ENCODE results near the gene FGFR1OP2. TPM values are rescaled to one million over a fixed set of nuclear protein-coding genes. Genes with fewer than 3 reads are reported as not detected.

Gene FGFR1OP2
- total RNA-seq, 1 donor from 2014 or later: 48.3 TPM

DNA sequence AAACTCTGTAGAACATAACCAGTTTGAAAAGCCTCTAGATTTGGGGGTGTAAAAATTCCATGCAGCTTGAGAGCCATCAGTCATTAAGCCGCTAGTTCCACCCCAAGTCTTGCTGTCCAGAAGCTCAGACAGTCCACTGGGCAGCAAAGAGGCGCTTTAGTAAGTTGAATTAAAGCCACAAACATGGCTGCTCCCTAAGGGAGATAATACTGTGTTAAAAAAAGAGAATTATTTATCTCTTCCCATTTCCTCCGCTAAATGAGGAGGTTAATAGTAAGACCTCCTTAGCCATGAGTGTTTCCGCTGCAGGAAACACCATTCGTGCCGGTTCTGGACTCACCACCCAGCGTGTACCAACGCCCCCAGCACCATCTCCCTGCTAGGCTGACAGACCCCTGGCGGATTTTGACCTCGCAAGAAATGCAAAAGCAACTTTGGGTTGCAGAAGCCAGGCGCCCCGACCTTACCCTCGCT is 75.4 kb downstream of the FGFR1OP2 start:
- Mint-ChIP-seq H3K9me3 (no peaks in the 10 kb centered on the region), H3K36me3 (ENCODE audit: low read depth) (peaks cover 13% of the 10 kb centered on the region), H3K27me3 (ENCODE audit: insufficient read depth) (peaks cover 2% of the 10 kb centered on the region), H3K4me1 (ENCODE audit: low read depth) (peaks cover 61% of the 10 kb centered on the region), H3K4me3 (peak overlapping the region; percentile 91), H3K27ac (peak overlapping the region; percentile 89)
- DNase-seq (ENCODE audit: low spot score): no peak
- intact Hi-C loops (cut with micrococcal nuclease): loop anchor here (1.0 to 10.0 kb wide), 13 partner anchors 9 to 1961 kb away; partner anchors contain the start of genes FGFR1OP2, ITPR2, MED21 and PPFIBP1

DNA sequence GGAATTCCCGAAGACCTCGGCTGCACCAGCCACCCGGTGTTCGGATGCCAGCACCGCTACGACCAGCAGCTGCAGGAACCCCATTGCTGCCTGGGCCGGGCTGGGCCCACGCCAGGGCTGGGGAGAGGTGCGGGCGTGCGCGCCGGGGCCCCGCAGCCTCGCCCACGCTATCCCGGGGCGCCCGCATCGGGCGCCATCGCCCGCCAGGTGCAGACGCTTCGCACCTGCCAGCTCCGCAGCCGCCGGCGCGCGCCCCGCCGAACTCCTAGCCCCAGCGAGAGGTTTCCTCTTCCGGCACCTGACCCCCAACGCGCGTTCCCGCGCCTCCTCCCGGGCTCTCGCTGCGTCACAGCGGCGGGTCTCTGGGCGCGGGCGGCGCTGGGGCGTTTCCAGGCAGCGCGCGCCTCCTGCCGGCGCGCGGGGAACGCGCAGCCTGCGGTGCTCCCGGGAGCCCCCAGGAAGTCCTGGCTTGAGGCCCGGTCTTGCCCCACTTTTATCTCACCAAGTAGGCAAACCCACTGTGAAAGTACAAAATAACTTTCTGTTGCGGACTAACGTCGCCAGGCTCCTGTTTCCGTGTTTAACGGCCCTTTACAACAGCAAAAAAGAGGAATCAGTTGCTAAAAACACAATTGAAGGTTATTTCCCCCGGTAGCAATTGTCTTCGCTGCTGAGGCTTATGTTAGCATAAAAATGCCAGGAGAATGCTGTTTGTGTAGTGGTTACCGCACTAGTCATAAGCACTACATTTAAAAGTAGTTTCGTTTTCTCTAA is 76.0 kb downstream of the FGFR1OP2 start, which contains the start of gene TM7SF3:
Gene TM7SF3 (minus strand): TSS at position 300 of the 774 bp plus-strand sequence. CDS start 216 bp downstream, at position 84.
- intact Hi-C loops (cut with micrococcal nuclease): loop anchor here (1.0 to 10.0 kb wide), 13 partner anchors 8 to 1961 kb away; partner anchors contain the start of genes FGFR1OP2, ITPR2, MED21 and PPFIBP1
- peak within 1 kb of the TSS; percentile 91 for H3K4me3 Mint-ChIP-seq
- H3K4me1 Mint-ChIP-seq (ENCODE audit: low read depth): peaks cover 61% of the 10 kb centered on the region
- no peaks in the 10 kb centered on the region for H3K9me3 Mint-ChIP-seq
- H3K36me3 Mint-ChIP-seq (ENCODE audit: low read depth): peaks cover 13% of the 10 kb centered on the region
- DNase-seq (ENCODE audit: low spot score): peak; percentile 94
- H3K27me3 Mint-ChIP-seq (ENCODE audit: insufficient read depth): peaks cover 2% of the 10 kb centered on the region
- peak within 1 kb of the TSS; percentile 90 for H3K27ac Mint-ChIP-seq

GRCh38 chr12:27014859-27015729 is 76.8 kb downstream of the FGFR1OP2 start:
- Mint-ChIP-seq H3K9me3 (no peaks in the 10 kb centered on the region), H3K36me3 (ENCODE audit: low read depth) (peaks cover 10% of the 10 kb centered on the region), H3K4me3 (peak overlapping the region; percentile 91), H3K4me1 (ENCODE audit: low read depth) (peaks cover 58% of the 10 kb centered on the region), H3K27ac (peak overlapping the region; percentile 90), H3K27me3 (ENCODE audit: insufficient read depth) (peaks cover 2% of the 10 kb centered on the region)
- DNase-seq (ENCODE audit: low spot score): no peak
- intact Hi-C loops (cut with micrococcal nuclease): loop anchor here (1.0 to 10.0 kb wide), 16 partner anchors 7 to 1962 kb away; partner anchors contain the start of genes FGFR1OP2, ITPR2, MED21 and PPFIBP1

GRCh38 chr12:27015730-27016076 is 77.4 kb downstream of the FGFR1OP2 start:
- H3K9me3 Mint-ChIP-seq: no peaks in the 10 kb centered on the region
- H3K36me3 Mint-ChIP-seq (ENCODE audit: low read depth): peaks cover 4% of the 10 kb centered on the region
- intact Hi-C loops (cut with micrococcal nuclease): loop anchor here (1.0 to 10.0 kb wide), 6 partner anchors 108 to 1963 kb away; a partner anchor contains a TSS
- H3K27me3 Mint-ChIP-seq (ENCODE audit: insufficient read depth): peaks cover 3% of the 10 kb centered on the region
- H3K4me1 Mint-ChIP-seq (ENCODE audit: low read depth): peaks cover 52% of the 10 kb centered on the region
- DNase-seq (ENCODE audit: low spot score): no peak
- no peak overlapping the region for H3K4me3 Mint-ChIP-seq
- H3K27ac Mint-ChIP-seq: peak overlapping the region; percentile 90

Other genes with a start within 250 kb of the FGFR1OP2 start
- 33.0 and 34.2 TPM in 2 replicates for gene ITPR2, start 105.3 kb upstream of the FGFR1OP2 start, total RNA-seq
- 43.8 and 52.2 TPM in 2 replicates for gene INTS13, start 489 bp upstream of the FGFR1OP2 start, total RNA-seq
- 43.5 and 47.0 TPM in 2 replicates for gene TM7SF3, start 75.9 kb downstream of the FGFR1OP2 start, total RNA-seq
- gene MED21, start 84.1 kb downstream of the FGFR1OP2 start, total RNA-seq: 28.9 and 34.1 TPM in 2 replicates
- gene C12orf71, start 144.1 kb downstream of the FGFR1OP2 start, total RNA-seq: not detected in 2 replicates

All from activated T-helper 1 cell treated with anti-CD3 and anti-CD28 coated beads, Interleukin-12 subunit alpha, Interleukin-12 subunit beta, Interleukin-2, Interleukin-4 antibody, amounts not matched to agents 30 ng/mL and 10 ng/mL and 1 ng/mL, durations not matched to agents 14 hours and 24 hours and 36 hours (primary cell).